ENCODE measurements around the gene FAM83G. TPM values are rescaled to one million over a fixed set of nuclear protein-coding genes. Genes with fewer than 3 reads are reported as not detected.

The FAM83G gene
- total RNA-seq, 1 donor from 2014 or later: 7.2 TPM

GRCh38 chr17:19010729-19011505 lies 6.4 kb upstream of the FAM83G start:
- peak in 1 of 2 donors; percentile 18 for DNase-seq (ENCODE audit: low read depth in 2 of 2)

- DNase-seq (ENCODE audit: low read depth in 2 of 2): no peak
Measured at GRCh38 chr17:19009970-19010369, 5.4 kb upstream of the FAM83G start.

GRCh38 chr17:19006698-19007097 lies 2.1 kb upstream of the FAM83G start:
- DNase-seq (ENCODE audit: low read depth in 2 of 2): no peak

- no peak for DNase-seq (ENCODE audit: low read depth in 2 of 2)
Measured at GRCh38 chr17:19005789-19006430, 1.3 kb upstream of the FAM83G start.

GRCh38 chr17:19005137-19005773 lies 691 bp upstream of the FAM83G start:
- no peak for DNase-seq (ENCODE audit: low read depth in 2 of 2)

- DNase-seq (ENCODE audit: low read depth in 2 of 2): peak in 1 of 2 donors; percentile 42
Measured at GRCh38 chr17:19003543-19004420, 782 bp downstream of the FAM83G start.

GRCh38 chr17:19002805-19003542 lies 1.6 kb downstream of the FAM83G start:
- peak in 1 of 2 donors; percentile 8 for DNase-seq (ENCODE audit: low read depth in 2 of 2)

GRCh38 chr17:19001907-19002590 lies 2.5 kb downstream of the FAM83G start:
- DNase-seq (ENCODE audit: low read depth in 2 of 2): no peak

- peak in 1 of 2 donors; percentile 17 for DNase-seq (ENCODE audit: low read depth in 2 of 2)
Measured at GRCh38 chr17:19000531-19001325, 3.8 kb downstream of the FAM83G start.

- no peak for DNase-seq (ENCODE audit: low read depth in 2 of 2)
Measured at GRCh38 chr17:18999911-19000310, 4.7 kb downstream of the FAM83G start.

GRCh38 chr17:18999394-18999793 lies 5.2 kb downstream of the FAM83G start:
- no peak for DNase-seq (ENCODE audit: low read depth in 2 of 2)

- no peak for DNase-seq (ENCODE audit: low read depth in 2 of 2)
Measured at GRCh38 chr17:18997650-18998196, 6.8 kb downstream of the FAM83G start.

GRCh38 chr17:18996458-18996857 lies 8.1 kb downstream of the FAM83G start:
- no peak for DNase-seq (ENCODE audit: low read depth in 2 of 2)

GRCh38 chr17:18995220-18995619 lies 9.3 kb downstream of the FAM83G start:
- DNase-seq (ENCODE audit: low read depth in 2 of 2): no peak

GRCh38 chr17:18994631-18995030 lies 9.9 kb downstream of the FAM83G start:
- no peak for DNase-seq (ENCODE audit: low read depth in 2 of 2)

GRCh38 chr17:18993905-18994526 lies 10.5 kb downstream of the FAM83G start:
- DNase-seq (ENCODE audit: low read depth in 2 of 2): no peak

GRCh38 chr17:18992454-18993130 lies 12.0 kb downstream of the FAM83G start:
- peak; percentile 25 for DNase-seq (ENCODE audit: low read depth in 2 of 2)

Data from dermis microvascular lymphatic vessel endothelial cell (primary cell).